MM.1S (cell line): ENCODE measurements around the gene GALNT8.

ENCODE experiments used
- CTCF ChIP-seq: fragments of 300-600 bp; sonication (generic); IDR thresholded peaks from 2 replicates; pipeline ENCODE4 v1.5.1; 2016; ENCODE audit warnings: antibody characterized with exemption, low read length, mixed read lengths
- EZH2 ChIP-seq: fragments of 300-600 bp; sonication (generic); optimal IDR thresholded peaks from 2 replicates; pipeline ENCODE3; 2017; ENCODE audit warnings: low read depth, mild to moderate bottlenecking, antibody characterized with exemption, low read length, mixed read lengths

- TF ChIP-seq CTCF (no peak), EZH2 (no peak)
These were observed 22.8 kb downstream of the GALNT8 start for GRCh38 chr12:4743046-4743445.
